NCI-H2081 treated with DMSO at 0.1 percent for 48 hours (cell line): Measurements from ENCODE around the gene HDAC10.

Experiments used
- DNase-seq: peaks from one replicate; lab custom pipeline; 2025; lab: John Stamatoyannopoulos, UW

Gene HDAC10, protein sequence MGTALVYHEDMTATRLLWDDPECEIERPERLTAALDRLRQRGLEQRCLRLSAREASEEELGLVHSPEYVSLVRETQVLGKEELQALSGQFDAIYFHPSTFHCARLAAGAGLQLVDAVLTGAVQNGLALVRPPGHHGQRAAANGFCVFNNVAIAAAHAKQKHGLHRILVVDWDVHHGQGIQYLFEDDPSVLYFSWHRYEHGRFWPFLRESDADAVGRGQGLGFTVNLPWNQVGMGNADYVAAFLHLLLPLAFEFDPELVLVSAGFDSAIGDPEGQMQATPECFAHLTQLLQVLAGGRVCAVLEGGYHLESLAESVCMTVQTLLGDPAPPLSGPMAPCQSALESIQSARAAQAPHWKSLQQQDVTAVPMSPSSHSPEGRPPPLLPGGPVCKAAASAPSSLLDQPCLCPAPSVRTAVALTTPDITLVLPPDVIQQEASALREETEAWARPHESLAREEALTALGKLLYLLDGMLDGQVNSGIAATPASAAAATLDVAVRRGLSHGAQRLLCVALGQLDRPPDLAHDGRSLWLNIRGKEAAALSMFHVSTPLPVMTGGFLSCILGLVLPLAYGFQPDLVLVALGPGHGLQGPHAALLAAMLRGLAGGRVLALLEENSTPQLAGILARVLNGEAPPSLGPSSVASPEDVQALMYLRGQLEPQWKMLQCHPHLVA

DNA sequence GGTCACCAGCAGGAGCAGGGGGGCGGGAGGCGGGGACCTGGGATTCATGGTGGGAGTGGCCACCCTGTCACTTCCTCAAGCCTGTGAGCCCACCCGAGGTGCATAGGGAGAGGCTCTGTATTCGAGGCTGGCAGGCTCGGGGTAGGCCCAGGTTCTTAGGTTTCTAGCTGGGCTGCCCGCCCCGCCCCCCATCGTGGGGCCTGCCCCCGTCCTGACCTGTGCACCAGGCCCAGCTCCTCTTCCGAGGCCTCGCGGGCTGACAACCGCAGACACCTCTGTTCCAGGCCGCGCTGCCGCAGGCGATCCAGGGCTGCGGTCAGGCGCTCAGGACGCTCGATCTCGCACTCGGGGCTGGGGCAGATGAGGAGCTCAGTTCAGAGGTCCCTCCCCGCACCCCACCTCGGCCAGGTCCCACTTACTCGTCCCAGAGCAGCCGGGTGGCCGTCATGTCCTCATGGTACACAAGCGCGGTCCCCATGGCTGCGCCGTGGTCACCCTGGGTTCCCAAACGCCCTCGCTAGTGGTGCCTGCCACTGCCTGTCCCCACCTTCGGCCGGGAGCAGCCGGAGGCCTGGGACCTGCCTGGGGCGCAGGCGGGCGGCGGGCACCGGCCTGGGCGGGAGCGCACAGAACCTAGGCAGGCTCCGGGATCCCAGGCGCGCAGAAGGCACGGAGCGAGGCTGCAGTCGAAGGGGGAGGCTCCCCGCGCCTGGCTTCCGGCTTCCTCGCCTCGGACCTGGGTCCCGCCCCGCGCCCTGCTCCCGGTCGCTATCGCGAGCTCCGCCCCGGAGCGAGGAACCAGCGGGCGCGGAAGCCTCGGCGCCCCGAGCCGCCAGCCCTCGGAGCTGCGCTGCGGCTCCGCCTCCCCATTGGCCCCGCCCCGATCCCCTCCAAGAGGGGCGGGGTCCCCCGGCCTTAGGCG is at the start of gene HDAC10:
TSS of gene HDAC10 (minus strand) at position 711 of the 922 bp plus-strand sequence. CDS start at position 478, 233 bp downstream.
- DNase-seq = no peak

DNA sequence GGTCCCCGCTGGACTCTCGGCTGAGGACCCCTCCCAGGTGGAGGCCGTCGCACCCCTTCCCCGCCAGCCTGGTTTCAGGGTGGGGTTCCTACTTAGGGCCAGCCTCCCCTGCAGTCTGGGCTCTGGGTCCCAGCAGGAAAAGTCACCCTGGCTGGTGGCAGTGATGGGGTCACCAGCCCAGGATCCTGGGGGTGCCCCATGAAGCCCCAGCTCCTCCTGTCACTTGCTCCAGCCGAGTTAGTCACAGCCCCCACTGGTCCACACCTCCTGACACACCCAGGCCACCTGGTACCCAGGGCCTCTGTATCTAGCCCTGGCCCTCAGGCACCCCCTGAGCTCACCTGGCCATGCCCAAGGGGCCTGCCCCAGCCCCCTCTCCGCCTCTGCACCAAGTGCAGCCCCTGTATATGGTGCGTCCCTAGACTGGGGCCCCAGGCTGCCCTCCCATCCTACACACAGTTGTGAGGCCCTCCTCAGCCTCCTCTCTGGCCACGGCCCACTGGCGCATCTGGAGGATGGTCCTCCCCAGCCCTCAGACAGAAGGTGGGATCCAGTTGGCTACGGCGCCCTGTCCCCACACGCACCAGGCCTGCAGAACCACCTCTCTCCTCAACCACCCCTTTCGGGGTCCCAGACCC is 49.7 kb upstream of the HDAC10 start:
- DNase-seq = no peak

DNA sequence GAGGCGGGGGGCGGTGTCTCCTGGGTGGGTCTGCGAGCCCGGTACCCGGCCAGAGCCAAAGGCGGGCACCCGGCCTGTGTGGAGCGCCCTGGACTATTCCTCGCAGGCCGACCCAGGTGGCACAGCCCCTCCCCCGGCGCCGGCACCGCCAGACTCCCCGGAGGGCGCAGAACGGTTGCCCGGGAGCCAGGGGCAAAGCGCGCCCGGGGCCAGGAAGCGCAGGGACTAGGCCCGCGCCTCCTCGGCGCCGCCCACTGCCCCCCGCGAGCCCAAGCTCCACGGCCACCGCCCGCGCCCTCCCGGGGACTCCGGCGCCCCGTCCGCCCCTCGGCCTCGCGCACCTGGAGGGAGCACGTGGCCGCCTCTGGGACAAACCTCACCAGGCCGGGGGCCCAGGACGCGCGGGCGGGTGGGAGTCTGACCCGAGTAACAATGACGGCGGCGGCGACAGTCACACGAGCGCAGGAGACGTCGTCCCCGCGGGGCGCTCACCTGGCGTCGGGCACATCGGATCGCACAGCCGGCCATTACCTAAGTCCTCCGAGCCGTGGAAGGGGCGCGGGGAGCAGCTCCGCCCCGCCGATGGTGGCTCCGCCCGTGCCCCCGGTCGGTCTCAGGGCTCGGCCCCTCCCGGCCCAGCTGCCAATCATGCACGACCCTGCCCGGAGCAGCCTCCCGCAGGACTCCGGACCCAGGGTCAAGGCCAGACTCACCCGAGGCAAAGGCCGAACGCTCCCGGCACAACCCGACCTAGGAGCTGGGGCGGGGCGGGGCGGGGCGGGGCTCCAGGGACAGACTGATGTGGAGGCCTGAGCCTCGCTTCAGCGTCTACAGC is 48.9 kb upstream of the HDAC10 start:
- DNase-seq = no peak

DNA sequence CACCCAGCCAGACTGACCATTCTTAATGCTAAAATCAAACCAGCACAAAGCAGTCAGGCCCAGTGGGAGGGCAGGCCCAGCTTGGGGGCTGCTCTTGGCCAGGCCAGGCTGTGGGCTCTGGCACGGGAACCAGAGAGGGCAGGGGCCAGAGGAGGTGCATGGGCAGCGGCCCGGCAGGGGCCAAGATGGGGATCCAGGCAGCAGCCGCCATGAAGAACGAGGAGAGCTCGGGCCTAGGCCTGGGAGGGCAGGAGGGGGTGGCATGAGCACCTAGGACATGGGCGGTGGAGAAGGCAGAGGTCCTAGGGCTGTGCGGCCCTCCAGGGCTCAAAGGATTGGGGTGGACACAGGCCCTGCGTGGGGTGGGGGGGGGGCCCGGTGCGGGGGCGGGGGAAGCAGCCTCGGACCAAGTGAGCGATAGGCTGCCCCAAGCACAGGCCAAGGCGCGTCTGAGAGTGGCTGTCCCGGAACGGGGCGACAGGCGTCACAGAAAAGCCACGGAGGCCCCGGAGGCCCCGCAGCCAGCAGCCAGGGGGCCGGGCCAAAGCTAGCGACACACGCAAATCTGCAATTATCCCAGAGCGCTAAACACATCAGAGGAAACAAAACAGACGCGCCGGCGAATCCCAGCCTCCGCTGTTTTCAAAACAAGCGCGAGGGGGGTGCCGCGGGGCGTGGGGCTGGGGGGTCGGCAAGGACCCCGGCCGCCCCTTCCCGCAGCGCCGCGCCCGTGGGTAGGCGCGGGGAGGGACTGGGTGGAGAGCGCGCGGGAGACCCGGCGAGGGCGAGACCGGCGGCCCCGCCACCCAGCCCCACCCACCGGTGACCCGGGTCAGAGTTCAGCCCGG is 48.1 kb upstream of the HDAC10 start:
- DNase-seq = no peak

DNA sequence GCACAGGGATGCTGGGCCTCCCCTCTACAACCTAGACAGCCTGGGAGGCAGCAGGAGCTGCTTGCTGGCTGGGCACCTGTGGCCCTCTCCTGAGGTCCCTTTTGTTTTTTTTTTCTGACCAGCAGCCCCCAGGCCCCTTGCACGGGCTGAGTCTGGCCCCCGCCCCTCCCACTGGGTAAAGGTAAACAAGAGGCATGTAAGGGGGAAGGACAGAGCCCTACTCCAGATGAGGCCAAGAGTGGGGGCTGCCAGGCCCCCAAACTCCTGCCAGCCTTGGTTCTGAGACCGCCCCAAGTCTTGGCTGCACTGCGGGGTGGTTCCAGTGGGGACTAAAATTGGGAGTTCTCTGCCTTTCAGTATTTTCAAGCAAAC is 47.2 kb upstream of the HDAC10 start:
- DNase-seq = no peak

DNA sequence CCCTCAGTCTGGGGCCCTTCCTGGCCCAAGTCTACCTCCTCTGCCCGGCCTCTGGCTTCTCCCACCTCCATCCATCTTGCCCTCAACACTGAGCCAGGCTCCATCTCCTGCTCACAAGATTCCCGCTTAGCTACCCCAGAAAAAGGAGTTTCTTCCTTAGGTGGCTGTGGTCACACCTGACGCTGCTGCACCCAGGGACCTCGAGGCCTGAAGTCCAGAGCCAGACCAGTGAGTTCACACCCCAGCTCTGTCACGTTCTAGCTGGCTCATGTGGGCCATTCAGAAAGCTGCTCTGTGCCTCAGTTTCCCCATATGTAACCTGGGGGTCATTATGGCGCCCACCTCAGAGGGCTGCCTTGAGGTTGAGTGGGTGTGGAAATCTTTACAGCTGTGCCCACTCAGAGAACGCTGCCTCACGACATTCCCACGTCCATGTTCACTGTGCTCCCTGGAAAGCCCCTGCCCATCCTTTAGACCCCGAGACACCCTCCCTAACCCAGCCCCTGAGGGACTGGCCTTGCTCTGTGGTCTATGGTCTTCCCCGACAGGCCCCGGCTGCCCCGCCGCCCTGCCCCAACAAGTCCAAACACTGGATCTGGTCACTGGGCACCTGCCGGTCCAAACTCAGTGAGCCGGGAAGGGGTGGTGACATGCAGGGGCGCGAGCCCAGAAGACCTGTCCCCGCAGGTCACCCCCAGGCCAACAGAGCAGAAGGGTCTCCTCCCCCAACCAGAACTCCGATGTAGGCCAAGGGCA is 46.6 kb upstream of the HDAC10 start:
- no peak for DNase-seq

DNA sequence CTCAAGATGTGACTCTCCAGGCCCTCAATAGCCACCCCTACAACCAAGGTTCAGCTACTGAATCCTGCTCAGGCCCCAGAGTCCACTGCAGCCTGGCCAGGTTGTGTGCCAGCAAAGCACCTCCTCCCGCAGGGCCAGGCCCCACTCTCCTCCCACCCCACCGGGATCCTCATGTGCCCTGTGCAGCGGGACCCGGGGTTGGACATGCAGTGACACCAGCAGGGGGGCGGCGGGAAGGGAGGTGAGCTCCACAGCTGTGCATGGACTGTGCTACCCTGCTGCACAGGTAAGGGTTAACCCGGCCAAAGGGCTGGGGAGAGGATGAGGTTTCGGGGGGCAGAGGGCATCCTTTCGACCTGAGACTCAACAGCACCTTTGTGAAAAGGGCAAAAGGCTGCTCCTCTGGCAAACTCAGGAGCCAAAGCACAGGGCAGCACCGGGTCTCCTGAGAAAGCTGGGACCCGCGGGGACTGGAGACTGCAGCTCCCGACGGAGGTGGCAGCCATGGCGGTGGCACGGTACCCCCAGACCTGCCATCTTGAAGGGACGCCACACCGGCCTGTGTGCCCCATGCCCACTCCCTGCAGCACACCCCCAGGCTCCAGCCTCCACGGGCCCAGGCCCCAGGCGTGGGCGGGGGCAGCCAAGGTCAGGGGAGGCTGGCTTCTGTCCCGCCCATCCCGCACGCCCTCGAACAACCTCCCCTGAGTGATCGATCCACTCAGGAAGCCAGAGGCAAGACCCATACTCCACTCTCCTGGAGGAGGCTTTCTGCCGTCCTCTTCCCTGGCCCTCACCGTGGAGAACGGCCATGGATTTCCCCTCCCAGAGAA is 45.8 kb upstream of the HDAC10 start:
- no peak for DNase-seq

DNA sequence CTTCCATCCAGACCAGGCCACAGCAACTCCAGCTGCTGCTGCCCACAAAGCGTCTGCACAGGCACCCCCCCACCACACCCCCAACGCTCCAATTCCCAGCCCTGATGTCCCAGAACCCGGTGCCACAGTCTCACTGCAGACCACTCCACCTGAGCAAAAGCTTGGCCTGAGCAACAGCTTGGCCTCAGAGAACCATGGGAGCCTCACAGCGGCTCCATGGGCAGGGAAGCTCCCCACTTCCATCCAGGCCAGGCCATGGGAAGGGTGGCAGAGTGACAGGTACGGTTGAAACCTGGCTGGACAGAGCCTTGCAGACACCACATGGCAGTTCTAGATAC is 43.2 kb upstream of the HDAC10 start:
- no peak for DNase-seq

DNA sequence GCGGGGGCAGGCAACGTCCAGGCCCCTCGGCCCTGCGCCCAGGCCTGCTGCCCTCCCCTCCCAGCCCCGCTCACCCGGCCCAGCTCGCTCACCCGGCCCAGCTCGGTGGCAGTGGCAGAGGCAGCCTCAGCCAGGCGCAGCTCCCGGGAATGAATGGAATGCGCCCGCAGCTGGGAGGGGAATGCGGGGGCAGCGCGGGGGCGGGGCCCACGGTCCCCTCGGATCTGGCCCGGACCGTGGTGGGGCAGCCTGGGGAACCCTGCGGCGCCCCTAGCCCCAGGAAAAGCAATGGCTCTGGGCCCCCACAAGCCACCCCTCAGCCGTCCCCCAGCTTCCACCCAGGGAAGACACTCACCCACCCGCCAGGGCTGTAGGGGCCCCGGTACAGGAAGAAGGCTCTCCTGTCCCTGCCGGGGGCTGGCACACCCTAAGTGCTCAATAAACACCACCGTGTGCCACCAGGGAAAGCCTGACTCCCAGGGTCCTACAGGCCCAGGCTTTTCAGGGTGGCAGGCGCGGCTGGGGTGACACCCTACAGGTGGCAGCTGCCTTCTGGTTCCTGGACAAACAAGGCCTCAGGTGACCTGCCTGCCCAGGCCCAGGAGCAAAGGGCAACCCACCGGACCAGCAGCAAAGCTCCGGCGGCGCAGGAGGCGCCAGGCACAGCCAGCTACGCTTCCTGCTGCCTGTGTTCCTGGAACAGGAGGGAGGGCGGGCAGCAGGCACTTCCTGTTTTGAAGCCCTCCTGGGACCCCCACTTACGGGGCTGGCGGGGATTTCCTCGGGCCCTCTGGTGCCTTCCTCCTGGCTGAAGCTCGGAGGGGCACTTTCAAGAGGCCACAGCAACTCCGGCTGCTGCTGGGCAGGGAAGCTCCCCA is 42.6 kb upstream of the HDAC10 start:
- no peak for DNase-seq

DNA sequence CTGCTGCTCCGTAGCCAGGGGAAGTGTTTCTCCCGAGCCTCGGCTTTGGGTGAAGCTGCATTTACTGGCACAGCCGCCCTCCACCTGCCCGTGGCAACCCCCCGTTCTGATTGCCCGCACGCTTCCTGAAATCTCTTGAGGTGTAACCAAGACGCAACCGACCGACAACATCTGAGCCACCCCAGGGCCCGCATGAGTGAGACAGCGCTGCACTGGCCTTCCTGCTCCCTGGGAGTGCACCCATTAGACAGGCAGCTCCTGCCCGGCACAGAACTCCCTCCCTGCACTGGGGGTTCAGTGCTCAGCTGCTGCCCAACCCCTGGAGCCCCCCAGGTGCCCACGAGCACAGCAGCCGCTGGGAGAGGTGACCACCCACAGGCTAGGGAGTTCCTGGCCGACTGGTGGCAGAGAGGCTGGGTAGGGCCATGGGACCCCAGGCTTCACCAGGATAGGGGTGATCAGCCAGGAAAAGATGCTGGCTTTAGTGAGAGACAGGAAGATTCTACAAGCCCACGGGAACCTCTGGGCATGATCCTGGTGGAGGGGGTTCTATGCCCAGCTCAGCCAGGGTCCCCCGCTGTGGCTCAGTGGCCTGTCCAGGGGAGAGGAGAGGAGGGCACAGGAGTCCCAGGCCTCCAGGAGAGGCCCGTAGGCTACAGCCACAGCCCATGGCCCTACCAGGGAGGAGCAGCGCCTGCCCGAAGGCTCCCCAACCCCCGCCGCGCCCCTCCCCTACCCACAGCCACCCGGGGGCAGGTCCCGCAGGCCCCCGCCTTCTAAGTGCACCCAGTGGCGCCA is 41.8 kb upstream of the HDAC10 start:
- no peak for DNase-seq

DNA sequence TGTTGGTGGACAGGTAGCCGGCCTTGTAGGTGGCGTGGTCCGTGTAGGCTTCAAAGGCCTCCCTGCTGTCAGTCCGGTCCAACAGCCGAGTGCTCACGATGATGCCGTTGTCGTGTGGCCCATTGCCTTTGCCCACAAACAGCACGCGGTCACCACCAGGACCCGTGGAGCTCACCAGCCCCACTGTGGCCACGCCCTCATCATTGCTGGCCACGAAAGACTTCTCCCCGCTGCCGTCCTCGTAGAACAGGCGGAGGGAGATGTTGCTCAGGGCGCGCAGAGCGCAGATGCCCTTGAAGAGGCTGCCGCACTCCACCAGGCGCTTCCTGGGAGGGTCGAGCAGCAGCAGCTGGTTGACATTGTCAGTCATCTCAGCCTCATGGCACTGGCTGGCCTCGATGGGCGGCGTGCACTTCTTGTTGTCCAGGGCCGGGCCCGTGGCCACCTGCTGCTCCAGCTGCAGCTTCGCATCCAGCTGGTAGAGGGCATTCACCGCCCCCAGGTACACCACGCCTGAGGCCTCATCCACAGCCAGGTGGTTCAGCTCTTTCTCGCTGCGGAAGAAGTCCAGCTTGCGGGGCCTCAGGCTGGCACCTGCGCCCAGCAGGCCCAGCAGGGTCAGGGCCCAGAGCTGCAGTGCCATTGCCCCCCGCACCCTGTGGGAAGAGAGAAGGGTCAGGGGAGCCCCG is 39.0 kb upstream of the HDAC10 start:
- no peak for DNase-seq

DNA sequence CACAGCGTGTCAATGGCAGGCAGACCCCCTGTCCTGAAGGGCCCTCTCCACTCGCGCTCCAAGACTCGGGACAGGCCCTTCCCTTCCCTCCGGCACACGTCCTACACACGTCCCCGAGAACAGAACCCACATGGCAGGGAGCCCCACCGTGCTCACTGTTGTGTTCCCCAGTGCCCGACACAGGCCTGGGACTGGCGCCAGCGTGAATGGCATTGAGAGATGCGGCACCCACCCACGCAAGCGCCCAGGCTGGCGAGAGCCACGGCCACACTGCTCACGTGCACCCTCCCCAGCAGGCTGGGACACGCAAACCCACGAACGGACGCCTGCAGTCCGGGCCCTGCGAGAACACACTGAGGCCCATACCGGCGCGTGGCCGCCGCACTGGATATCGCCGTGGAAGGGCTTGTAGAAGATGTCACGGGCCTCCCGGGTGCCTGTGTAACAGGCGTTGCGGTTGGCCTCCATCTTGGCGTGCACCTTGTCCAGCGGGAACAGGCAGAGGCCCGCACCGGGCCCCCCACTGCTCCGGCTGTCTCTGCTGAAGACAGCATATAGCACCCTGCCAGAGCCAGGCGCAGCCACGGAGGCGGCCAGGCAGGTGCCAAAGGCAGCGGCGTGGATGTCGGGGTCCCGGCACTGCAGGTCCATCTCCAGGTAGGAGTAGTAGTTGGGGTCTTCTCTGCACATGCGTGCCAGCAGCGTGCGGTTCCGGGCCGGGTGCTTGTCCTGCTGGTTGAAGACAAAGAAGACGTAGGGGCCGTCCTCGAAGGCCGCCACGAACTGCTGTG is 38.3 kb upstream of the HDAC10 start:
- no peak for DNase-seq

DNA sequence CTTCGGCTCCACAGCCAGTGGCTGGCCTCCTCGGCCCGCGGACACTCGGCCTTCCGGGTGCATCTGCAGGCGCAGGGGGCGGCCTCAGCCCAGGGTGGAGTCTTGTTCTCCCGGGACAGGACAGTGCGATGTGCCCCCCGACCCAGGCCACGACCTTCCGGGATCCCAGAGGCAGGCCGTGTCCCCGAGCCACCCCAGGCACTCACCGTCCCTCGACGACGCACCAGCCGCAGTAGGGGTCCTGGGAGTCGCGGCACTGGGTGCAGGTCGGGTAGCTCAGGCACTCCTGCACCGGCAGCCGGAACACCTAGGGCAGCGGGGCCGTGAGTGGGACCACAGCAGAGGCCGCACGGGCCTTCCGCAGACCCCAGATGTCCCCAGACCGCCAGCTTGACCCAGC is 36.7 kb upstream of the HDAC10 start:
- DNase-seq = no peak

DNA sequence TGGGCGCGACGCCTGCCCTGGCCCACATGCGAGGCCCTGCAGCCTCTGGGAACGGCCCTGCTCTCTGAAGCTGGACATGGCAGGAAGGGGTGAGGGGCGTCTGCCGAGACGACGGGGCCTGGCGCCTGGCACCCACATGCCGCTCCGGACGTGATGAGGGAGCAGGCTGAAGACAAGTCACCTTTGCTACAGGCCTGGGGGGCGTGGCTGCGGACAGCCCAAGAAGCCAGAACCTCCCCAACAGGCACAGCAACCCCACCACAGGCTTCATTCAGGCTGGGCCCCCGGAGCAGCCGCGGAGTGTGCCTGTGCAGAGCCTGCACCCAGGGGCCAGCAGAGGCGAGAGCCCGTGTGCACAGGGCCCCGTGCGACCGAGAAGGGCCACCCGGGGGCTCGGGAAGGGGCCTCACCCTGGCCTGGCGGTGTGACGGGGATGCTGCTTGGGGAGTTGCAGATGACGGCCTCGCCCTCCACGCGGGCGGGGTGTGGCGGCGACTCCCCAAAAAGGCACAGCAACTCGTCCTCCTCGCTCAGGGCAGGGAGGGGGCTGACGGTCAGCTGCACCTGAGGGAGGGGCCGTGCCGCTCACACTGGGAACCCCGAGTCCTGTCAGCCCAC is 35.7 kb upstream of the HDAC10 start:
- DNase-seq = no peak

DNA sequence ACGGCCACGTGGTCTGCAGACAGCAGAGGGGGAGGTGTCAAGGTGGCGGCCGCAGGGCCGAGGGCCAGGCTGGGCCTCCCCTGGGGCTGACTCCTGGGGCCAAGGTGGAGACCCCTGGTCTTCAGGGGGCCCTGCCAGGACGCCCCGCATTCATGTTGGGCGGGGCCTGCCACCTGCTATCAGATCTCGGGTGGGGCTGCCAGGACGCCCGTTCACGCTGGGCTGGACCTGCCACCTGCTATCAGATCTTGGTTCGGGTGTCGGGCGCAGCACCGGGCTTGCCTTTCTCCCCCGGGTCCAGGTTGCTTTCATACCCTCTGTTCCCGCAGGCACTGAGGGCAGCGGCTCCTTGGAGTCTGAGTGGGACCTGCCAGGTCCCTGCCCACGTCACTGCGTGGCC is 35.2 kb upstream of the HDAC10 start:
- DNase-seq = no peak
